Measurements from ENCODE around the gene ELF3. TPM values are rescaled to one million over a fixed set of nuclear protein-coding genes. Genes with fewer than 3 reads are reported as not detected.
"Not testable (repeated sequence)": the region's sequence is repeated elsewhere in the genome, so short reads cannot be mapped to it uniquely, and the experiment has no call there.

Gene ELF3
- total RNA-seq, 1 donor from 2014 or later: 0.68 TPM

DNA sequence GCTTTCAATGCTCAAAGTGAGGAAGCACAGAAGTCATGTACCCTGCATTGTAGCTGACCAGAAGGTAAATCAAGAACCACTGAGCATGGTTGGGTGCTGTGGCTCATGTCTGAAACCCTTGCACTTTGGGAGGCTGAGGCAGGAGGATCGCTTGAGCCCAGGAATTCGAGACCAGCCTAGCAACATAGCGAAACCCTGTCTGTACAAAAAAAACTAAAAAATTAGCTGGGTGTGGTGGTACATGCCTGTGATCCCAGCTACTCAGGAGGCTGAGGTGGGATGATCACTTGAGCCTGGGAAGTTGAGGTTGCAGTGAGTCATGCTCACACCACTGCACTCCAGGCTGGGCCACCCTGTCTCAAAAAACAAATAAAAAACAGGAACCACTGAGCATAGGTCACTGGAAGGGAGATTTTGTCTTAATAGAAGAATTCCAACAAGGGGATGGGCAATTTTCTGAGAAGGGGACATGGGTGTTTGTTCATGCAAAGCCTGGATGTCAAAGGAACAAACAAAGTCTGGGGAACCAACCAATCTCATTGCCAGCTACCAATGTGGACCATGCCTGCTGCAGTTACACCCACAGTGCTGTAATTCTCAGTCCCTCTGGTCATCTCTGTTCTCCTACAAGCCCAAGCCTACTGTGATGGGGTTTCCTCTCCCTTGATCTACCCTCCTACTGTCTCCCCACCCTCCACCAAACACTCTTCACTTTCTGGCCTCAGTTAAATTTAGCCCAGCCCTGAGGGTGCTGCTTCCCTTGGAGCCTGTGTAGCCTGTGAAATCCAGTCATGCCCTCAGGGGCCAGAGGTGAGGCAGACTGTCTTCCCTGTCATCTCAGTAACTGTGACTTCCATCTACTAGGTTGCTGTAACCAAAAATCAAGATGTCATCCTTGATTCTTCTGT lies 47.9 kb downstream of the ELF3 start:
- H3K9me3 Mint-ChIP-seq: no peaks in the 10 kb centered on the region
- no peak overlapping the region for H3K27ac Mint-ChIP-seq
- H3K36me3 Mint-ChIP-seq (ENCODE audit: low read depth): no peaks in the 10 kb centered on the region
- DNase-seq: no peak
- no peak overlapping the region for H3K4me3 Mint-ChIP-seq
- no peaks in the 10 kb centered on the region for H3K4me1 Mint-ChIP-seq
- intact Hi-C loops (cut with micrococcal nuclease): no loop called here
- H3K27me3 Mint-ChIP-seq: no peaks in the 10 kb centered on the region

DNA sequence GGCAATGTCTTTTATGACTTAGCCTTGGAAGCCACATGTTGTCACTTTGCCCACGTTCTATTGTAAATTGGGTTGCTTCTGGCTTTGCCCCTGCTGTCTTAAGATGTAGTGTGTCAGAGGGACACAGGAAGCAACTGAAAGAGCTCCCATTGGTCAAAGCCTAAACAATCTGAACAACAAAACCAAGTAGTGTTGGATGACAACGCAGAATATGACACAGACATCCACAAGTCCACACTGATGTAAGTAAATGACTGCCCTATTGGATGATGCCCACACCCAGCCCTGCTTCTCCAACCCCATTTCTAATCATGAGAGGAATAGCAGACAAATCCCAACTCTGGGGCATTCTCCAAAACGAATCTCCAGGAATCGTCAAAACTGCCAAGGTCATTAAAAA lies 50.7 kb downstream of the ELF3 start:
- no peaks in the 10 kb centered on the region for H3K36me3 Mint-ChIP-seq (ENCODE audit: low read depth)

DNA sequence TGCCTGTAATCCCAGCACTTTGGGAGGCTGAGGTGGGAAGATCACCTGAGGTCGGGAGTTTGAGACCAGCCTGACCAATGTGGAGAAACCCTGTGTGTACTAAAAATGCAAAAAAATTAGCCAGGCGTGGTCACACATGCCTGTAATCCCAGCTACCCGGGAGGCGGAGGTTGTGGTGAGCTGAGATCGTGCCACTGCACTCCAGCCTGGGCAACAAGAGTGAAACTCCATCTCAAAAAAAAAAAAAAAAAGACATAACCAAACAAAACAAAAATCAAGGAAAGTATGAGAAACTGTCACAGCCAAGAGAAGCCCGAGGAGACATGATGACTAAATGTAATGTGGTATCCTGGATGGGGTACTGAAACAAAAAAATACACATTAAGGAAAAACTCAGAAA lies 51.4 kb downstream of the ELF3 start:
- H3K36me3 Mint-ChIP-seq (ENCODE audit: low read depth); DNase-seq; H3K27ac Mint-ChIP-seq; H3K27me3 Mint-ChIP-seq; H3K4me1 Mint-ChIP-seq; H3K4me3 Mint-ChIP-seq; intact Hi-C loops (cut with micrococcal nuclease); H3K9me3 Mint-ChIP-seq: not testable (repeated sequence)

More for the DNA sequence above, 50.7 kb downstream of the ELF3 start:
- no peak overlapping the region for H3K4me3 Mint-ChIP-seq
- no peak for DNase-seq
- no peaks in the 10 kb centered on the region for H3K9me3 Mint-ChIP-seq
- no peaks in the 10 kb centered on the region for H3K4me1 Mint-ChIP-seq
- H3K27me3 Mint-ChIP-seq: no peaks in the 10 kb centered on the region
- no peak overlapping the region for H3K27ac Mint-ChIP-seq
- intact Hi-C loops (cut with micrococcal nuclease): no loop called here

DNA sequence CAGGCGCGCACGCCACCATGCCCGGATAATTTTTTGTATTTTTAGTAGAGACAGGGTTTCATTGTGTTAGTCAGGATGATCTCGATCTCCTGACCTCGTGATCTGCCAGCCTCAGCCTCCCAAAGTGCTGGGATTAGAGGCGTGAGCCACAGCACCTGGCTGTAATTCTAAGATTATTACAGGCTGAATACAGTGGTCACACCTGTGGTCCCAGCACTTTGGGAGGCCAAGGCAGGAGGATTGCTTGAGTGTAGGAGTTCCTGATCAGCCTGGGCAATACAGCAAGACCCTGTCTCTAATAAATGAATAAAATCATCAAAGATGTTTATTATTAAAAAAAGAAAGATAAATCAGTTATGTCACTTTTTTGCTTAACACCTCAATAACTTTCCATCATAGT lies 52.2 kb downstream of the ELF3 start:
- H3K4me1 Mint-ChIP-seq; H3K27me3 Mint-ChIP-seq; intact Hi-C loops (cut with micrococcal nuclease); DNase-seq; H3K9me3 Mint-ChIP-seq; H3K4me3 Mint-ChIP-seq; H3K36me3 Mint-ChIP-seq (ENCODE audit: low read depth); H3K27ac Mint-ChIP-seq: not testable (repeated sequence)

DNA sequence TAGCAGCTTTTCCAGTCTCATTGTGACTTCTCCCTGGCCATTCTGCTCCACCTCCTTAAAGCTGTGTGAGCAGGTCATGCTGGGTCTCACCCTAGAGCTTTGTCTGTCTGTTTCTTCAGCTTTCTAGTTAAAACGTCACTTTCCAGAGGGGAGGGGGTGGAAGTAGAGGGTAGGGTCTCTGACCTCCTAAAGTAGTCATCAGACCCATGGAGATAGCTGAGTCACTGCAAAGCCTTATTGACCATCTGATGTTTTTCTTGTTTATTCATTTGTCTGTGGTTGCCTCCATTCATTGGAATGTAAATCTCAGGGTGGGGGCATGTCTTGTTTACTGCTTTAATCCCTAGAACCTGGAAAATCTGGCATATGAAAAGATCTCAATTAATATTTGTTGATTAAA lies 52.7 kb downstream of the ELF3 start:
- Mint-ChIP-seq H3K4me1 (no peaks in the 10 kb centered on the region), H3K9me3 (no peaks in the 10 kb centered on the region), H3K4me3 (no peak overlapping the region), H3K27me3 (no peaks in the 10 kb centered on the region), H3K36me3 (ENCODE audit: low read depth) (no peaks in the 10 kb centered on the region), H3K27ac (no peak overlapping the region)
- no peak for DNase-seq
- intact Hi-C loops (cut with micrococcal nuclease): no loop called here

DNA sequence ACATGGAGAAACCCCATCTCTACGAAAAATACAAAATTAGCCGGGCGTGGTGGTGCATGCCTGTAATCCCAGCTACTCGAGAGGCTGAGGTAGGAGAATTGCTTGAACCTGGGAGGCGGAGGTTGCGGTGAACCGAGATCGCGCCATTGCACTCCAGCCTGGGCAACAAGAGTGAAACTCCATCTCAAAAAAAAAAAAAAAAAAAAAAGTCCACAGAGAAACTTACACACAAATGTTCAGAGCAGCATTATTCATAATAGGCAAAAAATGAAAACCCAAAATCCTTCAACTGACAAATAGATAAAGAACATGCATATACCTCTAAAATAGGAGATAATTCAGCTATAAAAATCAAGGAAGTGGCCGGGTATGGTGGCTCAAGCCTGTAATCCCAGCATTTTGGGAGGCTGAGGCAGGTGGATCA lies 54.5 kb downstream of the ELF3 start:
- intact Hi-C loops (cut with micrococcal nuclease); H3K36me3 Mint-ChIP-seq (ENCODE audit: low read depth); H3K27ac Mint-ChIP-seq; DNase-seq; H3K4me3 Mint-ChIP-seq; H3K9me3 Mint-ChIP-seq; H3K27me3 Mint-ChIP-seq; H3K4me1 Mint-ChIP-seq: not testable (repeated sequence)

Other genes starting within 250 kb of the ELF3 start
- 66.3 and 75.5 TPM in 2 replicates for gene IPO9, start 181.4 kb upstream of the ELF3 start, total RNA-seq
- gene SHISA4, start 121.7 kb upstream of the ELF3 start, total RNA-seq: 0.38 and 0.77 TPM in 2 replicates
- gene LMOD1, start 64.0 kb upstream of the ELF3 start, total RNA-seq: not detected in 2 replicates
- 119 and 122 TPM in 2 replicates for gene TIMM17A, start 55.1 kb upstream of the ELF3 start, total RNA-seq
- gene RNPEP, start 27.9 kb upstream of the ELF3 start, total RNA-seq: 34.2 and 36.1 TPM in 2 replicates
- gene GPR37L1, start 112.3 kb downstream of the ELF3 start, total RNA-seq: not detected in 2 replicates
- 51.9 and 57.4 TPM in 2 replicates for gene ARL8A, start 134.2 kb downstream of the ELF3 start, total RNA-seq
- gene PTPN7, start 150.0 kb downstream of the ELF3 start, total RNA-seq: 475 and 478 TPM in 2 replicates
- gene LGR6, start 183.2 kb downstream of the ELF3 start, total RNA-seq: not detected in 2 replicates